Measurements from ENCODE around the gene BRSK2. TPM values are rescaled to one million over a fixed set of nuclear protein-coding genes. Genes with fewer than 3 reads are reported as not detected.

Gene BRSK2
- total and polyA plus RNA-seq, 4 donors, result 0.35 to 0.56 (median 0.52) TPM

- H3K4me1 ChIP-seq (ENCODE audit: control insufficient read depth in 5 of 5, insufficient read depth in 5 of 5, low read length in 5 of 5), result no peaks in the 10 kb centered on the region
- H3K9me3 ChIP-seq (ENCODE audit: control insufficient read depth in 4 of 4, insufficient read depth in 3 of 4, low read length in 3 of 4), result peaks cover 0 to 18% (median 0%) of the 10 kb centered on the region in 4 donors
- H3K27ac ChIP-seq (ENCODE audit: low read depth in 1 of 2, low read length in 1 of 2), result no peak overlapping the region
- DNase-seq (no peak), ATAC-seq (ENCODE audit: insufficient read depth, low FRiP score) (no peak)
- TF ChIP-seq CTCF (IDR thresholded peaks at IDR 0.05; ENCODE audit: control extremely low read depth, extremely low read depth), result no peak
- H3K9ac ChIP-seq (ENCODE audit: insufficient read depth in 1 of 2, low read length in 2 of 2), result no peak overlapping the region
- no peaks in the 10 kb centered on the region for H3K27me3 ChIP-seq (ENCODE audit: control insufficient read depth in 3 of 3, insufficient read depth in 3 of 3, low read length in 2 of 3)
- H3K36me3 ChIP-seq (ENCODE audit: control insufficient read depth in 4 of 4, insufficient read depth in 4 of 4, low read length in 4 of 4), result no peaks in the 10 kb centered on the region
- WGBS, 2 donors, result 80 to 90% methylated on average over 8 of the region's 8 CpGs
- H3K4me3 ChIP-seq, result no peak overlapping the region
Measured at GRCh38 chr11:1367721-1368120, 22.0 kb upstream of the BRSK2 start.

GRCh38 chr11:1368216-1368615 lies 21.5 kb upstream of the BRSK2 start:
- no peak overlapping the region for H3K4me3 ChIP-seq
- H3K4me1 ChIP-seq (ENCODE audit: control insufficient read depth in 5 of 5, insufficient read depth in 5 of 5, low read length in 5 of 5), result no peaks in the 10 kb centered on the region
- no peak overlapping the region for H3K27ac ChIP-seq (ENCODE audit: low read depth in 1 of 2, low read length in 1 of 2)
- 85 to 89% methylated on average over 9 of the region's 9 CpGs for WGBS, 2 donors
- ATAC-seq (ENCODE audit: insufficient read depth, low FRiP score) (no peak), DNase-seq (no peak)
- no peak for TF ChIP-seq CTCF (IDR thresholded peaks at IDR 0.05; ENCODE audit: control extremely low read depth, extremely low read depth)
- peaks cover 0 to 18% (median 0%) of the 10 kb centered on the region in 4 donors for H3K9me3 ChIP-seq (ENCODE audit: control insufficient read depth in 4 of 4, insufficient read depth in 3 of 4, low read length in 3 of 4)
- H3K27me3 ChIP-seq (ENCODE audit: control insufficient read depth in 3 of 3, insufficient read depth in 3 of 3, low read length in 2 of 3), result no peaks in the 10 kb centered on the region
- no peak overlapping the region for H3K9ac ChIP-seq (ENCODE audit: insufficient read depth in 1 of 2, low read length in 2 of 2)
- H3K36me3 ChIP-seq (ENCODE audit: control insufficient read depth in 4 of 4, insufficient read depth in 4 of 4, low read length in 4 of 4), result no peaks in the 10 kb centered on the region

- no peaks in the 10 kb centered on the region for H3K27me3 ChIP-seq (ENCODE audit: control insufficient read depth in 3 of 3, insufficient read depth in 3 of 3, low read length in 2 of 3)
- TF ChIP-seq CTCF (IDR thresholded peaks at IDR 0.05; ENCODE audit: control extremely low read depth, extremely low read depth), result no peak
- no peak overlapping the region for H3K27ac ChIP-seq (ENCODE audit: low read depth in 1 of 2, low read length in 1 of 2)
- no peak for DNase-seq
- no peak overlapping the region for H3K9ac ChIP-seq (ENCODE audit: insufficient read depth in 1 of 2, low read length in 2 of 2)
- no peak overlapping the region for H3K4me3 ChIP-seq
- no peak for ATAC-seq (ENCODE audit: insufficient read depth, low FRiP score)
- no peaks in the 10 kb centered on the region for H3K4me1 ChIP-seq (ENCODE audit: control insufficient read depth in 5 of 5, insufficient read depth in 5 of 5, low read length in 5 of 5)
- no peaks in the 10 kb centered on the region for H3K36me3 ChIP-seq (ENCODE audit: control insufficient read depth in 4 of 4, insufficient read depth in 4 of 4, low read length in 4 of 4)
- peaks cover 0 to 14% (median 0%) of the 10 kb centered on the region in 4 donors for H3K9me3 ChIP-seq (ENCODE audit: control insufficient read depth in 4 of 4, insufficient read depth in 3 of 4, low read length in 3 of 4)
- 79 to 92% methylated on average over 16 of the region's 16 CpGs for WGBS, 2 donors
Measured at GRCh38 chr11:1368966-1369365, 20.8 kb upstream of the BRSK2 start.

GRCh38 chr11:1369371-1370005 lies 20.2 kb upstream of the BRSK2 start:
- no peak for ATAC-seq (ENCODE audit: insufficient read depth, low FRiP score)

More at GRCh38 chr11:1369371-1370005, 20.2 kb upstream of the BRSK2 start:
- H3K27ac ChIP-seq (ENCODE audit: low read depth in 1 of 2, low read length in 1 of 2), result no peak overlapping the region
- H3K4me1 ChIP-seq (ENCODE audit: control insufficient read depth in 5 of 5, insufficient read depth in 5 of 5, low read length in 5 of 5), result no peaks in the 10 kb centered on the region
- H3K4me3 ChIP-seq, result no peak overlapping the region
- TF ChIP-seq CTCF (IDR thresholded peaks at IDR 0.05; ENCODE audit: control extremely low read depth, extremely low read depth), result no peak
- peaks cover 0 to 11% (median 0%) of the 10 kb centered on the region in 4 donors for H3K9me3 ChIP-seq (ENCODE audit: control insufficient read depth in 4 of 4, insufficient read depth in 3 of 4, low read length in 3 of 4)
- H3K27me3 ChIP-seq (ENCODE audit: control insufficient read depth in 3 of 3, insufficient read depth in 3 of 3, low read length in 2 of 3), result no peaks in the 10 kb centered on the region
- DNase-seq, result no peak
- H3K36me3 ChIP-seq (ENCODE audit: control insufficient read depth in 4 of 4, insufficient read depth in 4 of 4, low read length in 4 of 4), result no peaks in the 10 kb centered on the region
- WGBS, 2 donors, result 76 to 84% methylated on average over 18 of the region's 18 CpGs
- no peak overlapping the region for H3K9ac ChIP-seq (ENCODE audit: insufficient read depth in 1 of 2, low read length in 2 of 2)

All from lung (tissue), 12 donors.